Endothelial cell of umbilical vein (primary cell): ENCODE data around the gene RADIL. TPM values are rescaled to one million over a fixed set of nuclear protein-coding genes. Genes with fewer than 3 reads are reported as not detected.
A peak's percentile ranks its signal among the peaks of the same experiment; 100 is the strongest.

Source experiments
- BruUV-seq: library from RNA; stranded (reverse); fragments of 400-500 nt; replicated peaks from 2 replicates; lab custom pipeline; 2021; lab: Mats Ljungman, UMichigan
- CTCF ChIA-PET: fragments of 300-600, 350-600 bp; sonication (Branson Sonifier 250); formaldehyde crosslinking; loops from one replicate; lab custom pipeline; 2021; ENCODE audit warnings: antibody characterized with exemption, inconsistent platforms; lab: Charles Lee
- POLR2A ChIA-PET: fragments of 300-600, 350-600 bp; sonication (Branson Sonifier 250); formaldehyde crosslinking; loops from one replicate; lab custom pipeline; 2021; ENCODE audit warnings: antibody characterized with exemption, inconsistent platforms; lab: Charles Lee
- DNase-seq: peaks from one replicate; pipeline ENCODE4 v3.0.0-alpha.2; 2011; ENCODE audit warnings: low read depth, low spot score
- FAIRE-seq: peaks from 2 replicates; lab custom pipeline; 2011; peaks lifted over from hg19 to GRCh38; lab: Jason Lieb, UNC
- H2AFZ ChIP-seq: 2 replicates; pipeline ENCODE4 v1.6.0; 2012; ENCODE audit warnings: low read depth, low read length, control low read depth, inconsistent platforms
- H3K27ac ChIP-seq: 2 replicates; pipeline ENCODE4 v1.5.1; 2011; ENCODE audit warnings: low read depth, mild to moderate bottlenecking, control low read depth, low read length, moderate library complexity; ENCODE audit not compliant: insufficient read depth
- H3K27me3 ChIP-seq, 2 experiments: 2 replicates each; pipeline versions ENCODE4 v1.6.0 to v1.6.1; 2011; ENCODE audit warnings: low read length in 2 of 2, mixed read lengths in 1 of 2; ENCODE audit not compliant: control insufficient read depth in 2 of 2, insufficient read depth in 2 of 2
- H3K36me3 ChIP-seq, 2 experiments: 2 replicates in 1 of 2; 3 replicates in 1 of 2; pipeline ENCODE4 v1.5.1; 2011; ENCODE audit warnings: low read length in 2 of 2, mild to moderate bottlenecking in 1 of 2, moderate library complexity in 1 of 2; ENCODE audit not compliant: control insufficient read depth in 2 of 2, insufficient read depth in 2 of 2; ENCODE audit errors: extremely low read depth in 1 of 2
- H3K4me1 ChIP-seq: 3 replicates; pipeline ENCODE4 v1.5.1; 2011; ENCODE audit warnings: mild to moderate bottlenecking, low read length; ENCODE audit not compliant: control insufficient read depth, insufficient read depth; ENCODE audit errors: extremely low read depth
- H3K4me2 ChIP-seq: 2 replicates; pipeline ENCODE4 v1.6.1; 2011; ENCODE audit warnings: low read length, control low read depth, mixed read lengths; ENCODE audit not compliant: insufficient read depth
- H3K4me3 ChIP-seq, 3 experiments: fragments of 200-600 bp in 1 of 3; sonication (generic), shearing (Covaris generic) in 1 of 3; replicated peaks in 1 of 3; 2 replicates each; pipeline ENCODE4 v1.5.1; 2011 to 2016; ENCODE audit warnings: control low read depth in 3 of 3, low read length in 3 of 3, mild to moderate bottlenecking in 2 of 3, inconsistent platforms in 1 of 3, low read depth in 1 of 3, moderate library complexity in 1 of 3; ENCODE audit not compliant: insufficient read depth in 1 of 3
- H3K79me2 ChIP-seq: 2 replicates; pipeline ENCODE4 v1.6.0; 2012; ENCODE audit warnings: low read length, inconsistent platforms; ENCODE audit not compliant: control insufficient read depth, insufficient read depth
- H3K9ac ChIP-seq: replicated peaks from 2 replicates; pipeline ENCODE3; 2011; ENCODE audit warnings: low read length, control low read depth; ENCODE audit not compliant: insufficient read depth; ENCODE audit errors: extremely low read depth
- H3K9me1 ChIP-seq: replicated peaks from 3 replicates; pipeline ENCODE4 v1.6.0; 2011; ENCODE audit warnings: mild to moderate bottlenecking, low read length; ENCODE audit not compliant: control insufficient read depth, insufficient read depth; ENCODE audit errors: extremely low read depth
- H3K9me3 ChIP-seq: replicated peaks from 2 replicates; pipeline ENCODE4 v1.5.1; 2012; ENCODE audit warnings: low read length, inconsistent platforms; ENCODE audit not compliant: control insufficient read depth, insufficient read depth
- H4K20me1 ChIP-seq: replicated peaks from 2 replicates; pipeline ENCODE3; 2011; ENCODE audit warnings: mild to moderate bottlenecking, low read length; ENCODE audit not compliant: control insufficient read depth, insufficient read depth; ENCODE audit errors: extremely low read depth
- EZH2 ChIP-seq: IDR thresholded peaks from 2 replicates; pipeline ENCODE4 v1.6.1; 2012; ENCODE audit warnings: borderline replicate concordance, low read depth, mild to moderate bottlenecking, moderate library complexity, low read length, inconsistent platforms; ENCODE audit not compliant: severe bottlenecking
- FOS ChIP-seq: IDR thresholded peaks from 2 replicates; pipeline ENCODE4 v1.6.1; 2011; ENCODE audit warnings: mild to moderate bottlenecking, low read length, moderate library complexity, borderline replicate concordance; ENCODE audit not compliant: insufficient read depth
- GATA2 ChIP-seq: IDR thresholded peaks from 2 replicates; pipeline ENCODE4 v1.7.0; 2011; ENCODE audit warnings: low read depth, mild to moderate bottlenecking, moderate library complexity, mixed read lengths, low read length; ENCODE audit not compliant: insufficient read length, insufficient read depth
- JUN ChIP-seq: IDR thresholded peaks from 2 replicates; pipeline ENCODE4 v1.6.1; 2011; ENCODE audit warnings: borderline replicate concordance, low read depth; ENCODE audit not compliant: insufficient read length, insufficient read depth
- MYC ChIP-seq: IDR thresholded peaks from one replicate; pipeline ENCODE4 v1.6.1; 2011; ENCODE audit warnings: mild to moderate bottlenecking, low read depth, low read length
- POLR2A ChIP-seq: IDR thresholded peaks from 2 replicates; pipeline ENCODE4 v1.6.1; 2012; ENCODE audit warnings: low read depth, mild to moderate bottlenecking, control low read depth, low read length
- POLR2AphosphoS5 ChIP-seq: IDR thresholded peaks from 2 replicates; pipeline ENCODE4 v1.6.1; 2012; ENCODE audit warnings: low read depth, mild to moderate bottlenecking, control low read depth, low read length, moderate library complexity; ENCODE audit not compliant: insufficient read depth
- dilution Hi-C: fragments of 300-500 bp; cut with MboI; formaldehyde crosslinking; loops from one replicate; pipeline ENCODE4 v1.15.0; 2019; ENCODE audit warnings: low sequenced_read_pairs; ENCODE audit not compliant: extremely low pct_ligation_motif_present
- intact Hi-C: fragments of 100-400 bp; cut with micrococcal nuclease; formaldehyde crosslinking; loops from one replicate; pipeline ENCODE4 v1.10.0; 2022
- polyA plus RNA-seq, 4 experiments: library from polyadenylated mRNA; depleted of rRNA in 3 of 4; stranded (reverse) in 3 of 4; unstranded in 1 of 4; fragments of >200 nt; gene quantifications; 2 replicates each; pipeline versions ENCODE4 v1.2.1 to v1.2.3, GENCODE V29; 2011 to 2012; ENCODE audit warnings: missing spikeins in 1 of 4
- total RNA-seq: library from RNA; stranded (reverse); gene quantifications from 2 replicates; pipeline ENCODE4 v1.2.3, GENCODE V29; 2021
- TF ChIP-seq, protein P1 (sequence below): IDR thresholded peaks from 2 replicates; pipeline ENCODE4 v1.6.1; 2011; ENCODE audit not compliant: insufficient read depth, insufficient read length
- TF ChIP-seq, protein P2 (sequence below), 2 donors: IDR thresholded peaks; 1 replicate in 1 of 2; 2 replicates in 1 of 2; pipeline ENCODE4 v1.5.1; 2011; ENCODE audit warnings: low read length in 2 of 2, mild to moderate bottlenecking in 2 of 2, moderate library complexity in 2 of 2, control low read depth in 1 of 2, inconsistent platforms in 1 of 2, low read depth in 1 of 2; ENCODE audit not compliant: insufficient read depth in 1 of 2; ENCODE audit errors: extremely low read depth in 1 of 2

The RADIL gene
- total and polyA plus RNA-seq, 2 donors (not counting 3 experiments of a cell fraction or from before 2014, with no cell fraction given) = 1.2 to 2.5 TPM

DNA sequence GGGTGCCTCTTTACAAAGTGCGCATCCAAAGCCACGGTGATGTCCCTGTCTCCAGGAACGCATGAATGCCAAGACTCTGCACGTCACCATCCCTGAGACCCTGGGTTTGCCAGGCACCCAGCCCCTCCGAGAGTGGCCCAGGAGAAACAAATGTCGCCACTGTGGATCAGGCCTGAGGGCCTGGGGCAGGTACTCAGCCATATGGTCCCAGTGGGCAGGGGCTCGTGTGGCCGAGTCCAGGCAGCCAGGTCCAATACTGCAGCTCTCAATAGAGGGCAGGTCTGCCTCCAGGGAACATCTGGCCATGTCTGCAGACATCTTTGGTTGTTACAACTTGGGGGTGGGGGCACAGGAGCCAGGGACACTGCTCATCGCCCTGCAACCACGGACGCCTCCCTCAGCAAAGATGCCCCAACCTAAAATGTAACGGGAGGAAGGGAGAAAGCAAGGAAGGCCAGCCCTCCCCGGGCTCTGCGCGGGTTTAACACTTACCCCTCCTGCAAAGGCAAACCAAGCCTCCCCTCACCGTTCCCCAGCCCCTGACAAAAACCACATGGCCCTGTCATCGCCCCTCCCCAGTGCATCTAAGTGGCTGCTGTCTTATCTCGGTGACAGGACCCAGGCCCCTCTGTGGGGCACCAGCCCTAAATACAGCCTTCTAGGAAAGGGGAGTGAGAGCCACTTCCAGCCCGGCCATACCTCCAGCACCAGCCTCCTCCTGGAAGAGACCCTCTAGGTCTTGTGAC, 11.4 kb downstream of the RADIL start:
- CTCF ChIA-PET = no interaction called here
- Histone ChIP-seq H3K4me3 (no peak overlapping the region), H3K9ac (no peak overlapping the region), H4K20me1 (no peaks in the 10 kb centered on the region), H3K4me2 (no peak overlapping the region), H3K36me3 (no peaks in the 10 kb centered on the region), H2AFZ (no peak overlapping the region), H3K9me1 (no peaks in the 10 kb centered on the region), H3K9me3 (no peaks in the 10 kb centered on the region), H3K27ac (no peak overlapping the region), H3K4me1 (no peaks in the 10 kb centered on the region), H3K27me3 (no peaks in the 10 kb centered on the region), H3K79me2 (no peaks in the 10 kb centered on the region)
- BruUV-seq = no TSS peak
- dilution Hi-C loops (no loop called here), intact Hi-C loops (no loop called here)
- DNase-seq (no peak), FAIRE-seq (no peak)
- no peak for TF ChIP-seq GATA2
- no peak for TF ChIP-seq JUN
- TF ChIP-seq POLR2A = no peak
- TF ChIP-seq FOS = no peak
- POLR2A ChIA-PET = no interaction called here

- no peak overlapping the region for H3K4me3 ChIP-seq
- H3K4me2 ChIP-seq = no peak overlapping the region
- H3K27ac ChIP-seq = no peak overlapping the region
- no peaks in the 10 kb centered on the region for H3K9me3 ChIP-seq
- dilution Hi-C loops (no loop called here), intact Hi-C loops (no loop called here)
- H3K36me3 ChIP-seq = no peaks in the 10 kb centered on the region
- ChIA-PET POLR2A (no interaction called here), CTCF (no interaction called here)
- H3K9me1 ChIP-seq = no peaks in the 10 kb centered on the region
- H3K79me2 ChIP-seq = no peaks in the 10 kb centered on the region
- H4K20me1 ChIP-seq = no peaks in the 10 kb centered on the region
- no peaks in the 10 kb centered on the region for H3K27me3 ChIP-seq
- FAIRE-seq = no peak
- H2AFZ ChIP-seq = peak overlapping the region; percentile 34
- TF ChIP-seq EZH2 (no peak), POLR2AphosphoS5 (no peak), MYC (no peak), JUN (no peak), POLR2A (no peak), GATA2 (no peak), FOS (no peak)
- TF ChIP-seq, protein P1, sequence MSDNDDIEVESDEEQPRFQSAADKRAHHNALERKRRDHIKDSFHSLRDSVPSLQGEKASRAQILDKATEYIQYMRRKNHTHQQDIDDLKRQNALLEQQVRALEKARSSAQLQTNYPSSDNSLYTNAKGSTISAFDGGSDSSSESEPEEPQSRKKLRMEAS = no peak
- TF ChIP-seq, protein P2, sequence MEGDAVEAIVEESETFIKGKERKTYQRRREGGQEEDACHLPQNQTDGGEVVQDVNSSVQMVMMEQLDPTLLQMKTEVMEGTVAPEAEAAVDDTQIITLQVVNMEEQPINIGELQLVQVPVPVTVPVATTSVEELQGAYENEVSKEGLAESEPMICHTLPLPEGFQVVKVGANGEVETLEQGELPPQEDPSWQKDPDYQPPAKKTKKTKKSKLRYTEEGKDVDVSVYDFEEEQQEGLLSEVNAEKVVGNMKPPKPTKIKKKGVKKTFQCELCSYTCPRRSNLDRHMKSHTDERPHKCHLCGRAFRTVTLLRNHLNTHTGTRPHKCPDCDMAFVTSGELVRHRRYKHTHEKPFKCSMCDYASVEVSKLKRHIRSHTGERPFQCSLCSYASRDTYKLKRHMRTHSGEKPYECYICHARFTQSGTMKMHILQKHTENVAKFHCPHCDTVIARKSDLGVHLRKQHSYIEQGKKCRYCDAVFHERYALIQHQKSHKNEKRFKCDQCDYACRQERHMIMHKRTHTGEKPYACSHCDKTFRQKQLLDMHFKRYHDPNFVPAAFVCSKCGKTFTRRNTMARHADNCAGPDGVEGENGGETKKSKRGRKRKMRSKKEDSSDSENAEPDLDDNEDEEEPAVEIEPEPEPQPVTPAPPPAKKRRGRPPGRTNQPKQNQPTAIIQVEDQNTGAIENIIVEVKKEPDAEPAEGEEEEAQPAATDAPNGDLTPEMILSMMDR (IDR thresholded peaks at IDR 0.05; ENCODE audit: extremely low read depth in 1 of 2, insufficient read depth in 1 of 2, low read depth in 1 of 2, low read length in 2 of 2) = no peak
- DNase-seq = peak; percentile 18
- no peak overlapping the region for H3K9ac ChIP-seq
- H3K4me1 ChIP-seq = no peaks in the 10 kb centered on the region
- no TSS peak for BruUV-seq
These were observed 12.3 kb downstream of the RADIL start for GRCh38 chr7:4871056-4871680.
